NCI-H1436 (cell line): Measurements from ENCODE around the gene PRKACA.
"Not testable (repeated sequence)": the region's sequence is repeated elsewhere in the genome, so short reads cannot be mapped to it uniquely, and the experiment has no call there.

ENCODE experiments used
- DNase-seq: peaks from one replicate; lab custom pipeline; 2025; lab: John Stamatoyannopoulos, UW

PRKACA gene

DNA sequence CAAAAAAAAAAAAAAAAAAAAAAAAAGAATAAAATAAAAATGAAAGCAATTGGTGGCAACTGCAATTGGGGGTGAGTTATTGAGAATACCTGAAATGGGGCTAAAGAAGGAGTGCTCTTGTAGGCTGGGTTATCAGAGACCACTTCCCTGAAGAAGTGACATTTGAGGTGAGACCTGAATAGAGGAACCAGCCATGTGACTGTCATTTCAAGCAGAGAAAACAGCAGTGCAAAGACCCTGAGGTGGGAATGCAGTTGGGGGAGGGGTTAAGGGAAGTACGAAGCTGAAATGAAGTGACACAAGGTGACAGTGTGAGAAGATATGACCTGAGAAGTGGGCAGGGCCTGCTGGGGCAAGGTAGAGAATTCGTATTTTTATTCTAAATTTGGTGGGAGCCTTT is 51.4 kb downstream of the PRKACA start:
- DNase-seq = no peak

DNA sequence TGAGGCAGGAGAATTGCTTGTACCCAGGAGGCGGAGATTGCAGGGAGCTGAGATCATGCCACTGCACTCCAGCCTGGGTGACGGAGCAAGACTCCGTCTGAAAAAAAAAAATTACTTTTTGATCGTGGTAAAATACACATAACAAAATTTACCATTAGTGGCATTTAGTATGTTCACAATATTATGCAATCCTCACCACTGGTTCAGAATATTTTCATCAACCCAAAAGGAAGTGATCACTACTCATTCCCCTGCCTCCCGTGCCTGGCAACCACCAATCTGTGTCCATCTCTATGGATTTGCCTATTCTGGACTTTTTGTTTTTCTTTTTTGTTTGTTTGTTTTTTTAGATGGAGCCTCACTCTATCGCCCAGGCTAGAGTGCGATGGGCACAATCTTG is 54.5 kb downstream of the PRKACA start:
- no peak for DNase-seq

DNA sequence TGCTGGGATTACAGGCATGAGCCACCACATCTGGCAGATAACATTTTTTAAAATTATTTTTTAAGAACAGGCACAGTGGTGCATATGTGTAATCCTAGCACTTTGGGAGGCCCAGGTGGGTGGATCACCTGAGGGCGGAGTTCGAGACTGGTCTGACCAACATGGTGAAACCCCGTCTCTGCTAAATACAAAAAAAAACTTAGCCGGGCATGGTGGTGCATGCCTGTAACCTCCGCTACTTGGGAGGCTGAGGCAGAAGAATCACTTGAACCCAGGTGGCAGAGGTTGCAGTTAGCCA is 55.1 kb downstream of the PRKACA start:
- no peak for DNase-seq

DNA sequence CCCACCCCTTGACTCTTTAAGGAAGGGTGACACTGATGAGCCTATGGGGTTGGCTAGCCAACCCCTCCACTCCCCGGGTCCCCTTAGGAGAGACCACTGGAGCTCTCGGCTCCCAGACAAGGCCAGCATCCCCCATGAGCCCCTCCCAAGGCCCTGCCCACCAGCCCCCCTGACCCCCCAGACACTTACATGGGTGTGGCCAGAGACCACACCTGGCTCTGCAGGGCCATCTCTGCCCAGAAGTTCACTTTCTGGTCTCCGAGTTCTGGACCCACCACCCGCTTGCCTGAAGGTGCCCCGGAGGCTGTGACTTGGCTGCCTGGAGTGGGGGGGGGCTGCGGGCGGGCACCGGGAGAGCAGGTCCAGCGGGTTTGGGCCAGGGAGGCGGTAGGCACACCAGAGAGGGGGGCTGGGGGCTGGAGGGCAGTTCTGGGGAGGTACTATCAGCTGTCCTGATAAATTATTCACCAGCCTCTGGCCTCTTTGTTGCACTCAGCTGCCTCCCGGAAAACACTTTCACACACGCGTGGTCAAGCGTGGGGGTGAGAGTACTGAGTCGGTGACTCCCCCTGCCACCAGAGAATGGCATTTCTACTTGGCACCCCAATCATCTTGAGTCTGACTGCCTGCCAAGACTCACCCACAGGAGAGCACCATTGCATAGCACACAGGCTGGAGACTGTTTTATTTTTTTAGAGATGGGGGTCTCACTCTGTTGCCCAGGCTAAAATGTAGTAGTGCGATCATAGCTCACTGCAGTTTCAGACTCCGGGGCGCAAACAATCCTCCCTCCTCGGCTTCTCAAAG is 55.6 kb downstream of the PRKACA start, which contains the start of gene PALM3:
TSS of gene PALM3 (minus strand) at position 326 of the 807 bp plus-strand sequence. CDS start at position 230, 96 bp downstream.
- DNase-seq = no peak

DNA sequence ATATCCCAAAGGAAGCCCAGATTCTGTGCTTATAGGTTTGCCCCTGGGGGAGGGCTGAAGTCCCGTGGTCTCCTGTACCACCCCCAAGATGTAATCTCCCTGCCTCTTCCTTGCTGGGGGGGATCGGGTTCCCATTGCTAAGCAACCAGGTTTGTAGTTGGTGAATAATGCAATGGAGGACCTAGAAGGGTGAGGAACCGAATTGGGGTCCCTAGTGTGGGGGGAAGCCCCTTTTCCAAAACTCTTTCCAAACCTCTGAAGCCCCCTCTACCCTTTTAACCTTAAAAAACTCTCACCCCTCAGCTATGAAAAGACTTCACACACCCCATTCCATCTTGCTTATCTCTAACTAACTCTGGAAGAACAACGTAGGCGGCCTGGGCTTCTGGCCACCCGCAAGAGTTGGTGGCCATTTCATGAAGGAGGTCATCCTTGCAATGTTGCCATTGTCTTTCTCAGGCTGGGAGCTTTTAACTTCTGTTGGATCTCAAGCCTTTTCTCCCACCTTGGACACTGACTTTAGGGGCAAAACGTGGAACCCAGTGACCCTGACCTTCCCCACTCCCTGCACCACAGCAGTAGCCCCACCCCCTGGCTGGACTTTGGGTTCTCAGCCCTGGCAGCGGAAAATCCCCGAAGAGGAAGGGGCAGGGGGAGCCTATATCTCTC is 56.3 kb downstream of the PRKACA start:
- DNase-seq = no peak

DNA sequence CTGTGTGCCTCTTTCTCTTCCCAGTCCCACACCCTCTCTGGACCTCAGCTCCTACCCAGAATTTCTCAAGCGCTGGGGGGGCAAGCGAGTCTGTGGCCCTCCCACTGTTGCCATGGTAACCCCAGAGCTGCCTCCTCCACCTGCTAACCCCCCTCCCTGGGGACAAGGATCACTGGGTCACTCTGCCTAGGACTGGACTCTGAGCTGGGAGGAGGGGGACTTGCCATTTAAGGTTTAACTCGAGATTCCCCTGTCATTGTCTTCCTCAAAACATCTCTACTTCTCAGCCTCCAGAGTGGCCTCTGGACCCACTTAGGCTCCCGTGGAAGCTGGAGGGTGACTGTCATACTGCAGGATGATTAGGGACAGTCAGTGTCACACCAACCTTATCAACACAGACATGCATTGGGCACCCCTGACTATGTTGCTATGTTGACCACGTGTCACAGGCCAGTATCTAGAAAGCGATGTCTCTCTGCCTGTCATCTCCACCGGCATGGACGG is 57.9 kb downstream of the PRKACA start:
- DNase-seq = no peak

DNA sequence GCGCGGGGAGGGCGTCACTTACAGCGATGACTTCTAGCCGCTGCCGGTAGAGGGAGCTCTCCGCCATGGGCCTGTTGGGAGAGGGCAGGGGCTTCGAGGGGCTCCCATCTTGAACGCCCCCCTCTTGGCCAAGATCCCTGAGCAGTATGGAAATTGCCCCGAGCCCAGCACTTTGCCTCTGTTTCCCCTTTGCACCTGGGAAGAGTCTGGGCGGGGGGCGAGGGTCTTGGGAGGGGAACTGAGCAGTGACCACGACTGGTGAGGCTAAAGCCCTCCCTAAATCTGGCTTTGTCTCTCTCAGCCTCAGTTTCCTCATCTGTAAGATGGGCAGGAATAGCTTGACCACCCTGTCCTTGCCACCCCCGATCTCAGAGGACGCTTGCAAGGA is 58.5 kb downstream of the PRKACA start:
- DNase-seq = no peak

DNA sequence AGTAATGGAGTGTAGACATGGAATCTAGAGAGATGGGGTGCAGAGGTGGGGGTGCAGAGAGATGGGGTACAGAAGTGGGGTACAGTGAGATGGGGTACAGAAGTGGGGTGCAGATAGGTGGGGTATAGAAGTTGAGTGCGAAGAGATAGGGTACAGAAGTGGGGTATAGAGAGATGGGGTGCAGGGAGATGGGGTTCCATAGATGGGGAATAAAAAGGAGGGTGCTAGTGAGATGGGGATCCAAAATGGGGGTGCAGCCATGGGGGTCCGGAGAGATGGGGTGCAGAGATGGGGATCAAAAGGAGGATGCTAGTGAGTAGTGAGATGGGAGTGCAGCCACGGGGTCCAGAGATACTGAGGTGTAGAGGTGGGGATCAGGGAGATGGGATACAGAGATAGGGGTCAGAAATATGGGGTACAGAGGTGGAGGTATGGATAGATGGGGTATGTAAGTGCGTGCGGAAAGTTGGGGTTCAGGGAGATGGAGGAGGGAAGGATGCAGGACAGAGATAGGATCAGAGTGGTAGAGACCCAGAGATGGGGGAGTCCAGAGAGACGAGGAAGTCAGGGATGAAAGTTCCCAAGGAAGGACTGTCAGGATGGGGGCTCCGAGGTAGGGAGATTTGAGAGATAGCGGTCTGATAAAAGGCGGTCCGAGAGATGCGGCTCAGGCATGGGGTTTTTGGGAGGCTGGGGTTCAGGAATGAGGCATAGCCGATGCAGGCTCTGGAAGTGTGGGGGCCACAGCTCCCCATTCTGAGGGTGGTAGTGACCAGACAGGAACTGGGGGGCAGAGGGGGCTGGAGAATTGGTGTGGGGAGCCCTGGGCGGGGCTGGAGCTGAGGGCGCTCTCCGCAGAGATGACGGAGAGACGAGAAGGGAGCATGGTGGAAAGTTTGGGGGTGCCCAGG is 59.1 kb downstream of the PRKACA start:
- no peak for DNase-seq

DNA sequence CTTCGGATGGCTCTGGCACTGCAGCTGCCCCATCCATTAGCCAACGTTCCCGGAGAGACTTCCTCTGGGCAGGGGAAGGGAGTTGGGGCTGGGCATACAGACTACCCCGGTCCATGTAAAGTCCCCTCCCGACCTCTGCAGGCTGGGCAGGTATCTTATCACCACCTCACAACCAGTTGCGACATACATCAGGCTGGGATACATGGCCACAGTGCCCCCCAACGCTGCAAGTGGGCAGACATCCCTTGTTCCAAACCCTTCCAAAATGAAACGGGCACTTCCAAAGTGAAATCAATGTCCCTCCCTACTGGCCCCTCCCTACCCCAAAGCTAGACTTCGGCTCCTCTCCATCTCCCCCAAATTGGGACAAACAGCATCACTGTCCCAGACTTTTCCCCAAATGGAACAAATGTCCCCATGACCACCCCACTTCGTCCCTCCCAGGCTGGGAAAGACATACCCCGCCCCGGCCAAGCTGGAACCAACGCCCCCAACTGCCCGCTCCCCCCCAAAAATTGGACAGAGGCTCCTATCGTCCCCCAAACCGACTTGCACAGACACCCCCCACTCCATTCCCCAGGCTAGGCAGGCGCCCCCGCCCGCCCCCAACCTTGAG is 60.7 kb downstream of the PRKACA start:
- DNase-seq = no peak

DNA sequence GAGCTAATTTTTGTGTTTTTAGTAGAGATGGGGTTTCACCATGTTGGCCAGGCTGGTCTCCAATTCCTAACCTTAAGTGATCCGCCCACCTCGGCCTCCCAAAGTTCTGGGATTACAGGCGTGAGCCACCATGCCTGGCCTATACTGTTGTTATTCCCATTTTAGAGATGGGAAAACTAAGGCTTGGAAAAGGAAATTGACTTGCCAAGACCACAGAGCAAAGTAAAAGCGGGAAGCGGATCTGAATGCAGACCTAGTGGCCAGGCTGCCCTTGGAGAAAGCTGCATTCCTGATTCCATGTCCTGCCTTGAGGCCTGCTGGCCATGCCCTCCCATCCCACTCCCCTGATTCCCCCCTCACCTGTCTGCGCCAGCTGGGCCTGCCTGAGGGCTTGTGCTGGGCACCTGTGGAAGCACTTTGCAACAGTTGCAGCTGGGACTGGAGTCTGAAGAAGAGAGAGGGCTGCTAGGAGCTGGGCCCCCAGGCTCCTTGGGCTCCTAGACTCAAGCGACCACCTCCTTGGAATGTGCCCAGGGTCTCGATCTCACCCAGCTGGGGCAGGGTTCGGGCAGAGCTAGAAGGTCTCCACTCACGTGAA is 61.4 kb downstream of the PRKACA start:
- no peak for DNase-seq

DNA sequence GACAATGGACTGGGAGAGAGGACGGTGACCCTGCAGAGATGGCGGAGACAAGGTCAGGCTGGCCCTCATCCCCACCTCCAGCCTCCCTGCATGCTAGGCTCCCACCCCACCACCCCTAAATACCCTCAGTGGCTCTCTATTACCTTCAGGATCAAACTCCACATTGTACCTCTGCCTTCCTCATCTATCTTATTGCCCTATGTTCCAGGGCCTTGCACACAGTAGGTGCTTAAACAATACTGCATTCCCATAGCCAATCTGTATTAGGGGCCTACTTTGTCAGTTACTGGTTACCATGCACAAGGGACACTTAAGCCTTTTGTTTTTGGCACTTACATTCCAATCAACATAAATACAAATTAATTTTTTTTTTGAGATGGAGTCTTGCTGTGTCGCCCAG is 62.2 kb downstream of the PRKACA start:
- no peak for DNase-seq

DNA sequence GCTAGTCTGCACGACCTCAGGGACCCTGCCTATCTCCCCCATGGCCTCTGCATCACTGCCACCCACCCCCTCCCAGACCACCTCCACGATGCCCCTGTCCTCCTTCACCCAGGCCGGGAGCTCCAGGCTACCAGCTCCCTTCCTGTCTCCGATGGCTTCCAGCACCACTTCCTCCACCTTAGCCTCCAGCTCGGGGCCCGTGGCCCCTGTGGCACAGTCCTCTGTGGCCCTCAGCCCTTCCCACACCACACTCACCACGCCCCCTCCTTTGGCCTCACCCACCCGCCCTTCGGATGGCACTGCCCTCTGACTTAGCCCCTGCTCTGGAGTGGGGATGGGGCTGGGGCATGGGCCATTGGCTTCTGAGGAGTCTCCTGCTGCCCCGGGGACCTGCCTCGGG is 62.8 kb downstream of the PRKACA start:
- no peak for DNase-seq

DNA sequence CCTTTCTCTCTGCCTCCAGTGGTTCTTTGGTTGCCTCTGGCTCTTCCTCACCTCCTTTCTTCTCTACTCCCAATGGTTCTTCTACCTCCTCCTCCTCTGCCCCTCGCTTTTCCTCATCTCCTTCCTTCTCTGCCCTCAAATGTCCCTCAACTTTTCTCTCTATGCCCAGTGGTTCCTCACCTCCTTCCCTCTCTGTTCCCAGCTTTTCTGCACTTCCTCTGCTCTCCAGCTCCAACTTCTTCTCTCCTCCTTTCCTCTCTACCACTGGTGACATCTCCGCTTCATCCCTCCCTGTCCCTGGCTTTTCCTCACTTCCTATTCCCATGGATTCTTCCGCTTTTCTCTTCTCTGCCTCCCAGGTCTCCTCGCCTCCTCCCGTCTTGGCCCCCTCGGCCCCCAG is 63.5 kb downstream of the PRKACA start:
- no peak for DNase-seq

DNA sequence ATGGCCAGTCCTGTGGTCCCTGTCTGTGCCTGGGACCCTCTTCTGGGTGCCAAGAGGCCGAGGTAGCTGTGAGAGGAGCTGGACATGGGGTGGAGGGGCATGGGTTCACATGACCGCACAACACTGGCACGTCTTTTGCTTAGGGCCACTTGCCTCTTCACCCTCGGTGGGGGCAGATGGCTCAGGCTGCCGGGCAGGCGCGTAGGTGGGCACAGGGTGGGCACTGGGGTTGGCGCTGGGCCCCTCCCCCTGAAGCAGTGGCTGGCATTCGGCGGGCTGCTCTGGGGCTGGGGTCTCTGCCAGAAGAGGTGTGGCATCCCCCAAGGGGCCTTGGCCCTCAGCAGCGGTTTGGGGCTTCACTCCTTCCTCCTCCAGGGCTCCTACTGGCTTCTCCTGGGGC is 64.1 kb downstream of the PRKACA start:
- no peak for DNase-seq

DNA sequence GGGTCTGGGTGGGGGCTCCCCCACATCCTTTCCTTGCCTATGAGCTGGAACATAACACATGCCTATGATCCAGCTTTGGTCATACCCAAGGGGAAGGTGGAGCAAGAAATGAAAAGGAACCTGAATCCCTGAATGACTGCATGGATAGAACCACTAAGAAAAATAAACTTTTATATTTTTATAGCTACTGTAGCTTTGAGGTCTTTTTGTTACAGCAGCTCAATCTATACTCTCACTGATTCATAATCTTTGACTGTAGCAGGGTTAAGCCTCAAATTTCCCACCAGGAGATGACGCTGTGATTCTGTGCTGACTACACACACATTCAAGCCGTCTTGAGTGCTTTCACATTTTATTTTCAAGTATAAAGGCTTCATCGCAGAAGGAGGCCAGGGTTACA is 64.5 kb downstream of the PRKACA start:
- DNase-seq = no peak

DNA sequence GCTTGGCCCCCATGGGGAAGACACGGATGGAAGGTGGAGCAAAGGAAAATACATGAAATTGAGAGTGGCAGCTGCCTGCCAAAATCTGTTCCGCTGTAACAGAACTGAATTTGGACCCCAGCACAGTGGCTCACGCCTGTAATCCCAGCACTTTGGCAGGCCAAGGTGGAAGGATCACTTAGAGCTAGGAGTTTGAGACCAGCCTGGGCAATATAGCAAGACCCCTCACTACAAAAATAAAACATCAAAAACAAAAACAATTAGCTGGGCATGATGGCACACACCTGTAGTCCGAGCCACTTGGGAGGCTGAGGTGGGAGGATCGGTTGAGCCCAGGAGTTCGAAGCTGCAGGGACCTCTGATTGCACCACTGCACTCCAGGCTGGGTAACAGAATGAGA is 65.1 kb downstream of the PRKACA start:
- DNase-seq = no peak

DNA sequence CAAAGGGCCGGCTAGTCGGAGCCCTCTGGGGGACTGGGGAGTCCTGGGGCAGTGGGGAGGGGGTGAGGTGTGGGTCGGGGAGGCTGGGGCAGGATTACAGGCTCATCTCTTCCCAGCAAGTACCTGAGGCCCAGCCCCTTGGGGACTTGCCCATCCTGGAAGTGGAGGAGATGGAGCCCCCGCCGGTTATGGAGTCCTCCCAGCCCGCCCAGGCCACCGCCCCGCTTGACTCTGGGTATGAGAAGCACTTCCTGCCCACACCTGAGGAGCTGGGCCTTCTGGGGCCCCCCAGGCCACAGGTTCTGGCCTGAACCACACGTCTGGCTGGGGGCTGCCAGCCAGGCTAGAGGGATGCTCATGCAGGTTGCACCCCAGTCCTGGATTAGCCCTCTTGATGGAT is 65.6 kb downstream of the PRKACA start:
- no peak for DNase-seq

DNA sequence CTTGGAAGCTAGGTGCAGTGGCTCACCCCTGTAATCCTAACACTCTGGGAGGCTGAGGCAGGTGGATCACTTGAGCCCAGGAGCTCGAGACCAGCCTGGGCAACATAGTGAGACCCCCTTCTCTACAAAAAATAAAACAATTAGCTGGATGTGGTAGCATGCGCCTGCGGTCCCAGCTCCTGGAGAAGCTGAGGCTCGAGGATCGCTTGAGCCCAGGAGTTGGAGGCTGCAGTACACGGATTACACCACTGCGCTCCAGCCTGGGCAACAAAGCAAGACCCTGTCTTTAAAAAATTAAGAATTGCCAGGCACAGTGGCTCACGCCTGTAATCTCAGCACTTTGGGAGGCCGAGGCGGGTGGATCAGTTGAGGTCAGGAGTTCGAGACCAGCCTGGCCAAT is 66.6 kb downstream of the PRKACA start:
- not testable (repeated sequence) for DNase-seq

DNA sequence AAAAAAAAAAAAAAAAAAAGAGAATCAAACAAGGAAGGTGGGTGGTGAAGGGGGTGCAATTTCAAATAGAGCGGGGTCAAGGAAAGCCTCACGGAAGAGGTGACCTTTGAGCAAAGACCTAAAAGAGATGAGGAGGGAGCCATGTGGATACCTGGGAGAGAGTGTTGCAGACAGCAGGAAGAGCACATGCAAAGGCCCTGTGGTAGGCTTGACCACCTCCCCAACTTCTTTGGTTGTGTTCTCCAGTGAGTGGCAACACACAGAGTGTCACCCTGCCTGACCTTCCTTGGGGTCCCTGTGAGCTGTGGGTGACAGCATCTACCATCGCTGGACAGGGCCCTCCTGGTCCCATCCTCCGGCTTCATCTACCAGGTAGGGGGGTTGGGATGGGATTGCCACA is 67.0 kb downstream of the PRKACA start:
- DNase-seq = no peak

DNA sequence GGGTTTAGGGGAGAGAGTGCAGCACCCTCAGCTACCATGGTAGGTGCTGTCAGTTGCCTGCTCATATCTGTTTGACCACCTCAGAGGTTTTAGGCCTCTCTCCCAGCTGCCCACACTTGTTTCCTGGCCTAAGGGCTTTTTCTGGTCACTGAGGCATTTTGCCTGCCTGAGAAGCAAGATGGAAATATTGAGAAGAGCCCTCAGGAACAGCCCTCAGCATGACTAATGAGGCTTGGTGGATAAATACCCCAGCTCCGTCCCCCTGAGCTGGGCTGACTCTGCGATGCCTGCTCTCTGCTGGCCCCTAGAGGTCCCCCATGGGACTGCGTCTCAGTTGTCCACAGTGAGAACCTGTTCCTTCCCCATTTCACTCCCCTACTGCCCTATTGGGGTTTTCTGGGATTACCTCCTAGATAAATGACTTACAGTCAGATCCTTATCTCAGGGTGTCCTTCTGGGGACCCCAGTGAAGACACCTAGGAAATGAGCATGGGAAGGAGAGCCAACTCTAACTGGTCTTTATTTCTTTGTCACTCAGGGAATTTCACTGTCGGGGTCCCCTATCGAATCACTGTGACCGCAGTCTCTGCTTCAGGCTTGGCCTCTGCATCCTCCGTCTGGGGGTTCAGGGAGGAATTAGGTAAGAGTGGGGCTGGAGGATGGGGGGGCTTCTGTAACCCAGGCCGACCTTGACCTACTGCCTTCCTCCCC is 69.0 kb downstream of the PRKACA start:
- DNase-seq = no peak

DNA sequence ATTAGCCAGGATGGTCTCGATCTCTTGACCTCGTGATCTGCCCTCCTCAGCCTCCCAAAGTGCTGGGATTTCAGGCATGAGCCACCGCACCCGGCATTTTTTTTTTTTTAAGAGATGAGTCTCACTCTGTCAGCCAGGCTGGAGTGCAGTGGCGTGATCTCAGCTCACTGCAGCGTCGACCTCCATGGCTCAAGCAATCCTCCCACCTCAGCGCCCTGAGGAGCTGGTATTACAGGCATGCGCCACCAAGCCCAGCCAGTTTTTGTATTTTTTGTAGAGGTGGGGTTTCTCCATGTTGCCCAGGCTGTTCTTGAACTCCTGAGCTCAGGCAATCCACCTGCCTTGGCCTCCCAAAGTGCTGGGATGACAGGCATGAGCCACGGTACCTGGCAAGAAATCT is 69.7 kb downstream of the PRKACA start:
- DNase-seq = not testable (repeated sequence)
